GM20000 (cell line): ENCODE results near the gene PSMA1.
"Not testable (repeated sequence)": the region's sequence is repeated elsewhere in the genome, so short reads cannot be mapped to it uniquely, and the experiment has no call there.

ENCODE experiments used
- DNase-seq: peaks from one replicate; pipeline ENCODE4 v3.0.0; 2012; ENCODE audit warnings: low spot score
- CTCF ChIP-seq: IDR thresholded peaks from 2 replicates; pipeline ENCODE4 v1.5.1; 2012; ENCODE audit warnings: mild to moderate bottlenecking, control low read depth; ENCODE audit errors: extremely low read depth, missing control alignments

Gene PSMA1

GRCh38 chr11:14542324-14542723 lies 22.1 kb upstream of the PSMA1 start:
- no peak for DNase-seq
- TF ChIP-seq CTCF: no peak

GRCh38 chr11:14541192-14541947 lies 21.2 kb upstream of the PSMA1 start:
- TF ChIP-seq CTCF: no peak
- DNase-seq: no peak

- no peak for TF ChIP-seq CTCF
Measured at GRCh38 chr11:14539982-14540421, 19.8 kb upstream of the PSMA1 start.

GRCh38 chr11:14538926-14539554 lies 18.9 kb upstream of the PSMA1 start:
- no peak for TF ChIP-seq CTCF
- no peak for DNase-seq

More at GRCh38 chr11:14539982-14540421, 19.8 kb upstream of the PSMA1 start:
- no peak for DNase-seq

GRCh38 chr11:14538271-14538925 lies 18.2 kb upstream of the PSMA1 start:
- DNase-seq: no peak
- TF ChIP-seq CTCF: no peak

GRCh38 chr11:14537134-14537599 lies 17.0 kb upstream of the PSMA1 start:
- peak; percentile 46 for DNase-seq
- peak; percentile 81 for TF ChIP-seq CTCF

- DNase-seq: not testable (repeated sequence)
Measured at GRCh38 chr11:14535166-14535565, 15.0 kb upstream of the PSMA1 start.
